T-helper 1 cell (primary cell): Measurements from ENCODE around the gene ABHD8.

ENCODE experiments used
- DNase-seq, 5 donors: peaks; one replicate each; pipeline ENCODE4 v3.0.0-alpha.2; 2012 to 2020

Gene ABHD8

GRCh38 chr19:17333611-17334413, 30.6 kb upstream of the ABHD8 start:
- DNase-seq, result peak in 4 of 5 donors; percentile 47 to 89 (median 52)

GRCh38 chr19:17332677-17333581, 29.7 kb upstream of the ABHD8 start:
- peak in 1 of 5 donors; percentile 68 for DNase-seq

- no peak for DNase-seq
These were observed 29.1 kb upstream of the ABHD8 start for GRCh38 chr19:17332360-17332676.

- DNase-seq, result no peak
These were observed 27.9 kb upstream of the ABHD8 start for GRCh38 chr19:17331045-17331558.

- no peak for DNase-seq
These were observed 27.2 kb upstream of the ABHD8 start for GRCh38 chr19:17330262-17331044.

GRCh38 chr19:17329366-17330261, 26.4 kb upstream of the ABHD8 start:
- DNase-seq, result no peak

- DNase-seq, result peak in 2 of 5 donors; percentile 40 to 47
These were observed 25.5 kb upstream of the ABHD8 start for GRCh38 chr19:17328517-17329365.

GRCh38 chr19:17327654-17328516, 24.7 kb upstream of the ABHD8 start:
- DNase-seq, result peak; percentile 43 to 61 (median 56)

- DNase-seq, result no peak
These were observed 23.9 kb upstream of the ABHD8 start for GRCh38 chr19:17327068-17327653.

GRCh38 chr19:17326595-17326966, 23.4 kb upstream of the ABHD8 start:
- DNase-seq, result no peak

- no peak for DNase-seq
These were observed 22.8 kb upstream of the ABHD8 start for GRCh38 chr19:17325881-17326594.

- no peak for DNase-seq
These were observed 21.9 kb upstream of the ABHD8 start for GRCh38 chr19:17325133-17325532.

- no peak for DNase-seq
These were observed 21.3 kb upstream of the ABHD8 start for GRCh38 chr19:17324357-17325114.

GRCh38 chr19:17323964-17324332, 20.7 kb upstream of the ABHD8 start:
- no peak for DNase-seq

GRCh38 chr19:17323300-17323963, 20.2 kb upstream of the ABHD8 start:
- no peak for DNase-seq

GRCh38 chr19:17322854-17323253, 19.6 kb upstream of the ABHD8 start:
- DNase-seq, result no peak
